CD14-positive monocyte (primary cell): ENCODE results near the gene KRT73. TPM values are rescaled to one million over a fixed set of nuclear protein-coding genes. Genes with fewer than 3 reads are reported as not detected.

Experiments used
- DNase-seq, 3 donors: peaks; one replicate each; pipeline ENCODE4 v3.0.0-alpha.2; 2011 to 2022
- H2AFZ ChIP-seq: 2 replicates; pipeline ENCODE4 v1.6.0; 2012; ENCODE audit warnings: mild to moderate bottlenecking, low read depth, low read length, inconsistent platforms; ENCODE audit not compliant: insufficient read depth, poor library complexity, severe bottlenecking
- H3K27ac ChIP-seq, 2 donors: 1 replicate in 1 of 2; 2 replicates in 1 of 2; pipeline ENCODE4 v1.5.1; 2012 to 2013; ENCODE audit warnings: low read length in 2 of 2, control low read depth in 1 of 2, inconsistent platforms in 1 of 2, low read depth in 1 of 2, mild to moderate bottlenecking in 1 of 2
- H3K27me3 ChIP-seq, 2 donors: one replicate each; pipeline versions ENCODE4 v1.6.0 to v1.6.1; 2011 to 2013; ENCODE audit warnings: low read length in 2 of 2; ENCODE audit not compliant: control insufficient read depth in 2 of 2, insufficient read depth in 2 of 2
- H3K36me3 ChIP-seq, 2 donors: replicated peaks in 1 of 2; 1 replicate in 1 of 2; 2 replicates in 1 of 2; pipeline versions ENCODE4 v1.5.1 to v1.6.1; 2012 to 2013; ENCODE audit warnings: low read length in 2 of 2, control low read depth in 1 of 2, inconsistent platforms in 1 of 2, mild to moderate bottlenecking in 1 of 2; ENCODE audit not compliant: insufficient read depth in 2 of 2, control insufficient read depth in 1 of 2
- H3K4me1 ChIP-seq, 2 donors: 1 replicate in 1 of 2; 2 replicates in 1 of 2; pipeline versions ENCODE4 v1.5.1 to v1.6.1; 2012 to 2013; ENCODE audit warnings: low read length in 2 of 2, control low read depth in 1 of 2, inconsistent platforms in 1 of 2, mild to moderate bottlenecking in 1 of 2, moderate library complexity in 1 of 2; ENCODE audit not compliant: insufficient read depth in 2 of 2, control insufficient read depth in 1 of 2
- H3K4me2 ChIP-seq: replicated peaks from 2 replicates; pipeline ENCODE3; 2012; ENCODE audit warnings: low read length, moderate library complexity, mild to moderate bottlenecking; ENCODE audit not compliant: poor library complexity, severe bottlenecking; ENCODE audit errors: extremely low read depth
- H3K4me3 ChIP-seq, 3 experiments: fragments of 200-600 bp in 1 of 3; sonication (generic) in 1 of 3; replicated peaks in 1 of 3; 1 replicate in 2 of 3; 2 replicates in 1 of 3; pipeline ENCODE4 v1.5.1; 2011 to 2013; ENCODE audit warnings: low read length in 3 of 3, mild to moderate bottlenecking in 3 of 3, control low read depth in 2 of 3, low read depth in 2 of 3, inconsistent platforms in 1 of 3, moderate library complexity in 1 of 3
- H3K79me2 ChIP-seq: 2 replicates; pipeline ENCODE4 v1.6.0; 2012; ENCODE audit warnings: mild to moderate bottlenecking, control low read depth, inconsistent platforms, low read length, moderate library complexity; ENCODE audit not compliant: insufficient read depth
- H3K9ac ChIP-seq: 2 replicates; pipeline ENCODE4 v1.6.0; 2017; ENCODE audit warnings: low read length, mild to moderate bottlenecking; ENCODE audit not compliant: insufficient read depth, poor library complexity, severe bottlenecking
- H3K9me3 ChIP-seq, 2 donors: replicated peaks in 1 of 2; 1 replicate in 1 of 2; 2 replicates in 1 of 2; pipeline versions ENCODE4 v1.5.1 to v1.6.1; 2012 to 2013; ENCODE audit warnings: low read length in 2 of 2, control low read depth in 1 of 2; ENCODE audit not compliant: control insufficient read depth in 1 of 2, insufficient read depth in 1 of 2
- H4K20me1 ChIP-seq: 2 replicates; pipeline ENCODE4 v1.6.0; 2012; ENCODE audit warnings: mild to moderate bottlenecking, low read length, control low read depth, moderate library complexity; ENCODE audit not compliant: insufficient read depth
- H3K27ac Mint-ChIP-seq, 7 donors: one replicate each; pipeline ENCODE4 v1.8.0; 2020; ENCODE audit warnings: mild to moderate bottlenecking in 7 of 7, mixed read lengths in 7 of 7, moderate library complexity in 6 of 7, inconsistent platforms in 2 of 7
- H3K27me3 Mint-ChIP-seq, 3 donors: one replicate each; pipeline ENCODE4 v1.8.0; 2021 to 2022; ENCODE audit warnings: low read depth in 3 of 3, mild to moderate bottlenecking in 3 of 3, mixed read lengths in 3 of 3, moderate library complexity in 3 of 3, inconsistent platforms in 1 of 3
- H3K36me3 Mint-ChIP-seq, 2 donors: one replicate each; pipeline ENCODE4 v1.8.0; 2020; ENCODE audit warnings: mixed read lengths in 2 of 2, inconsistent platforms in 1 of 2, mild to moderate bottlenecking in 1 of 2
- H3K4me1 Mint-ChIP-seq: one replicate; pipeline ENCODE4 v1.8.0; 2020; ENCODE audit warnings: mild to moderate bottlenecking, mixed read lengths
- H3K4me3 Mint-ChIP-seq, 2 donors: one replicate each; pipeline ENCODE4 v1.8.0; 2020; ENCODE audit warnings: mild to moderate bottlenecking in 2 of 2, mixed read lengths in 2 of 2, moderate library complexity in 1 of 2
- H3K9me3 Mint-ChIP-seq, 7 donors: one replicate each; pipeline ENCODE4 v1.8.0; 2020 to 2022; ENCODE audit warnings: mixed read lengths in 7 of 7, mild to moderate bottlenecking in 6 of 7, moderate library complexity in 6 of 7, inconsistent platforms in 2 of 7
- WGBS: methylation state at CpG from one replicate; pipeline ENCODE4 v1.1.5; 2013; ENCODE audit warnings: missing lambda C conversion rate; ENCODE audit not compliant: insufficient coverage; 5-methylcytosine and 5-hydroxymethylcytosine counted together
- intact Hi-C, 2 donors: fragments of 100-400 bp; cut with micrococcal nuclease; formaldehyde crosslinking; loops; one replicate each; pipeline versions ENCODE4 v1.15.0 to v1.15.1; 2023
- polyA plus RNA-seq, 3 donors: library from polyadenylated mRNA; depleted of rRNA in 1 of 3; unstranded in 2 of 3; stranded (reverse) in 1 of 3; fragments of 300-500 nt in 2 of 3; fragments of >200 nt in 1 of 3; fragmentation: Illumina TruSeq in 2 of 3; gene quantifications; 1 replicate in 2 of 3; 2 replicates in 1 of 3; pipeline ENCODE4 v1.2.3, GENCODE V29; 2012 to 2021
- TF ChIP-seq, protein P1 (sequence below): fragments of 200-600 bp; IDR thresholded peaks from one replicate; pipeline ENCODE4 v1.8.0; 2022; ENCODE audit warnings: antibody characterized with exemption, mild to moderate bottlenecking

Gene KRT73
- polyA plus RNA-seq, 3 donors = not detected

DNA sequence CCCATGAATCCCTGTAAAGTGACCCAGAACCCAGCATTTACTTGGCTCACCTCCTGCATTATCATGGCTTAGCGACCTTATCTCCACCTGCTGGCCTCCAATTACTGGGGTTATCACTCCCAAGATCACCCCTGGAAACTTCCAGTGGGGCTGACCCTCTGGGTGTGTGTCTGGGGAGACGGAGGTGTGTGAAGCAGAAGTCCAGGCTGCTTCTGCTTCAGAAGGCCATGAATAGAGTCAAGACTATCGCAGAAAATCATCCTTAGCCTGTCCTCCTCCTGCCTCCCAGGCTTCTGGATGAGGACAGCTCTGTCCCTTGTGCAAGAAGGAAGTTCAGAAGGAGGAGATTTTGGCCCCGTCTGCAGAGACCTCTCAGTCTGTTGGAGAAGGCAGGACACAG lies 16.7 kb downstream of the KRT73 start:
- Histone ChIP-seq H3K9me3 (peaks cover 0 to 5% of the 10 kb centered on the region in 2 donors), H3K79me2 (no peaks in the 10 kb centered on the region), H3K27ac (no peak overlapping the region), H3K9ac (no peak overlapping the region), H3K4me3 (no peak overlapping the region), H2AFZ (no peak overlapping the region), H3K27me3 (peaks cover 19 to 28% of the 10 kb centered on the region in 2 donors), H3K4me2 (no peak overlapping the region), H4K20me1 (no peaks in the 10 kb centered on the region), H3K36me3 (no peaks in the 10 kb centered on the region), H3K4me1 (no peaks in the 10 kb centered on the region)
- intact Hi-C loops = no loop called here
- Mint-ChIP-seq H3K27me3 (peaks cover 21 to 39% (median 31%) of the 10 kb centered on the region in 3 donors), H3K27ac (peak overlapping the region in 1 of 7 donors; percentile 14), H3K4me3 (peak overlapping the region in 1 of 2 donors; percentile 43), H3K36me3 (no peaks in the 10 kb centered on the region), H3K9me3 (peaks cover 0 to 11% (median 5%) of the 10 kb centered on the region in 7 donors), H3K4me1 (no peaks in the 10 kb centered on the region)
- TF ChIP-seq, protein P1, sequence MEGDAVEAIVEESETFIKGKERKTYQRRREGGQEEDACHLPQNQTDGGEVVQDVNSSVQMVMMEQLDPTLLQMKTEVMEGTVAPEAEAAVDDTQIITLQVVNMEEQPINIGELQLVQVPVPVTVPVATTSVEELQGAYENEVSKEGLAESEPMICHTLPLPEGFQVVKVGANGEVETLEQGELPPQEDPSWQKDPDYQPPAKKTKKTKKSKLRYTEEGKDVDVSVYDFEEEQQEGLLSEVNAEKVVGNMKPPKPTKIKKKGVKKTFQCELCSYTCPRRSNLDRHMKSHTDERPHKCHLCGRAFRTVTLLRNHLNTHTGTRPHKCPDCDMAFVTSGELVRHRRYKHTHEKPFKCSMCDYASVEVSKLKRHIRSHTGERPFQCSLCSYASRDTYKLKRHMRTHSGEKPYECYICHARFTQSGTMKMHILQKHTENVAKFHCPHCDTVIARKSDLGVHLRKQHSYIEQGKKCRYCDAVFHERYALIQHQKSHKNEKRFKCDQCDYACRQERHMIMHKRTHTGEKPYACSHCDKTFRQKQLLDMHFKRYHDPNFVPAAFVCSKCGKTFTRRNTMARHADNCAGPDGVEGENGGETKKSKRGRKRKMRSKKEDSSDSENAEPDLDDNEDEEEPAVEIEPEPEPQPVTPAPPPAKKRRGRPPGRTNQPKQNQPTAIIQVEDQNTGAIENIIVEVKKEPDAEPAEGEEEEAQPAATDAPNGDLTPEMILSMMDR = no peak
- 83% methylated on average over 3 of the region's 4 CpGs for WGBS
- DNase-seq = no peak

- TF ChIP-seq, protein P1 = no peak
- Histone ChIP-seq H3K27ac (no peak within 1 kb of the TSS), H2AFZ (no peak within 1 kb of the TSS), H3K4me1 (no peaks in the 10 kb centered on the region), H3K27me3 (peaks cover 19 to 28% of the 10 kb centered on the region in 2 donors), H3K4me2 (no peak within 1 kb of the TSS), H3K9ac (no peak within 1 kb of the TSS), H4K20me1 (no peaks in the 10 kb centered on the region), H3K4me3 (no peak within 1 kb of the TSS), H3K36me3 (no peaks in the 10 kb centered on the region), H3K9me3 (peaks cover 0 to 5% of the 10 kb centered on the region in 2 donors), H3K79me2 (no peaks in the 10 kb centered on the region)
- peaks cover 21 to 39% (median 31%) of the 10 kb centered on the region in 3 donors for H3K27me3 Mint-ChIP-seq
- no peaks in the 10 kb centered on the region for H3K36me3 Mint-ChIP-seq
- no peak for DNase-seq
- intact Hi-C loops = no loop called here
- no peaks in the 10 kb centered on the region for H3K4me1 Mint-ChIP-seq
- H3K4me3 Mint-ChIP-seq = peak within 1 kb of the TSS in 1 of 2 donors; percentile 60
- peak within 1 kb of the TSS in 1 of 7 donors; percentile 14 for H3K27ac Mint-ChIP-seq
- 34% methylated on average over 48 of the region's 48 CpGs for WGBS
- peaks cover 0 to 11% (median 5%) of the 10 kb centered on the region in 7 donors for H3K9me3 Mint-ChIP-seq
Measured at GRCh38 chr12:52600941-52601481, 17.3 kb downstream of the KRT73 start, which contains the start of gene KRT72. Gene KRT72 (minus strand): TSS chr12:52601463. CDS start chr12:52601452, 11 bp downstream.
